Right cardiac atrium (tissue), 5 donors: ENCODE results near the gene EBF3. TPM values are rescaled to one million over a fixed set of nuclear protein-coding genes. Genes with fewer than 3 reads are reported as not detected.
A peak's percentile ranks its signal among the peaks of the same experiment; 100 is the strongest.

ENCODE experiments used
- ATAC-seq, 2 donors: fragments of 200-7000 bp; cut with Tn5 transposase; one replicate each; pipeline versions ENCODE4 v1.8.0 to v1.9.1; 2020; ENCODE audit warnings: moderate library complexity in 2 of 2, mild to moderate bottlenecking in 1 of 2
- DNase-seq, 3 donors: peaks; one replicate each; pipeline ENCODE4 v3.0.0-alpha.2; 2020
- H3K27ac ChIP-seq: one replicate; pipeline ENCODE4 v1.5.1; 2013; ENCODE audit warnings: mild to moderate bottlenecking, low read length, control low read depth, moderate library complexity
- H3K27me3 ChIP-seq: one replicate; pipeline ENCODE4 v1.6.1; 2013; ENCODE audit not compliant: control insufficient read depth, insufficient read depth
- H3K4me1 ChIP-seq: one replicate; pipeline ENCODE4 v1.6.1; 2013; ENCODE audit warnings: low read length; ENCODE audit not compliant: control insufficient read depth, insufficient read depth
- H3K4me3 ChIP-seq: one replicate; pipeline ENCODE4 v1.5.1; 2013; ENCODE audit warnings: low read length, control low read depth
- H3K9me3 ChIP-seq: one replicate; pipeline ENCODE4 v1.6.1; 2013; ENCODE audit warnings: low read length; ENCODE audit not compliant: control insufficient read depth
- WGBS: extraction: QIAGEN DNeasy Blood & Tissue Kit; methylation state at CpG from one replicate; pipeline ENCODE4 v1.1.7; 2013; 5-methylcytosine and 5-hydroxymethylcytosine counted together
- intact Hi-C, 4 donors: fragments of 100-400 bp; cut with DNase I; formaldehyde crosslinking; loops; one replicate each; pipeline versions ENCODE4 v1.11.0 to v1.14.0; 2022 to 2023
- polyA plus RNA-seq: library from polyadenylated mRNA; stranded (reverse); fragments of 200-250 nt; gene quantifications from one replicate; pipeline ENCODE4 v1.2.3, GENCODE V29; 2013
- total RNA-seq, 4 donors: library from RNA; stranded (reverse); fragmentation: NEBNext Ultra II Directional; extraction: Animal tissue kit (Norgen Biotek cat#: 25700); gene quantifications; one replicate each; pipeline ENCODE4 v1.2.1, GENCODE V29; 2021
- donor health status: healthy with polysubstance abuse.
- donor health status: DM: no; HTN: yes; CAD: no.
- donor health status: DM: no; HTN: no; CAD: no.
- donor health status: DM: no; HTN: yes; CAD: no; lungs with severe emphysema.
- donor health status: DM: yes; HTN: yes; CAD: no.

The EBF3 gene
- total and polyA plus RNA-seq, 5 donors, result 4.4 to 9.7 (median 8.5) TPM

DNA sequence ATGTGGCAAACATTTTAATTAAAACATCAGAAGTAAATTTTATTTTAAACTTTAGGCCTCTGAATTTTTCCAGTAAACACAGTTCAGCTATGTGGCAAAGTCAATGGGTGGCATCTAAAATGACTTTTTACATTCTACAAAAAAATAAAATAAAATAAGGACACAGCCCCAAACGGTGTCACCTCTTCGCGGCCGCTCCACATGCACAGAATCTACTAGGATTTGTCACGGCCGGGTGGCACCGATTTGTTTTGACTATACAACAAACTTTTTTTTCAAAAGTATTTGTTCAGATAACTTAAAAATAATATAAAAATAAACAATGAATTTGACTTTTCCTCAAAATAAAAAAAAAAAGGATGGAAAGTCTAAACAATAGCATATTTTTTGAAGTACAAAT lies 127.8 kb downstream of the EBF3 start:
- Histone ChIP-seq H3K9me3 (no peaks in the 10 kb centered on the region), H3K27me3 (no peaks in the 10 kb centered on the region), H3K27ac (no peak overlapping the region), H3K4me1 (peaks cover 2% of the 10 kb centered on the region), H3K4me3 (no peak overlapping the region)
- ATAC-seq (no peak), DNase-seq (no peak)
- WGBS, result 92% methylated on average over 7 of the region's 7 CpGs
- intact Hi-C loops, result no loop called here

DNA sequence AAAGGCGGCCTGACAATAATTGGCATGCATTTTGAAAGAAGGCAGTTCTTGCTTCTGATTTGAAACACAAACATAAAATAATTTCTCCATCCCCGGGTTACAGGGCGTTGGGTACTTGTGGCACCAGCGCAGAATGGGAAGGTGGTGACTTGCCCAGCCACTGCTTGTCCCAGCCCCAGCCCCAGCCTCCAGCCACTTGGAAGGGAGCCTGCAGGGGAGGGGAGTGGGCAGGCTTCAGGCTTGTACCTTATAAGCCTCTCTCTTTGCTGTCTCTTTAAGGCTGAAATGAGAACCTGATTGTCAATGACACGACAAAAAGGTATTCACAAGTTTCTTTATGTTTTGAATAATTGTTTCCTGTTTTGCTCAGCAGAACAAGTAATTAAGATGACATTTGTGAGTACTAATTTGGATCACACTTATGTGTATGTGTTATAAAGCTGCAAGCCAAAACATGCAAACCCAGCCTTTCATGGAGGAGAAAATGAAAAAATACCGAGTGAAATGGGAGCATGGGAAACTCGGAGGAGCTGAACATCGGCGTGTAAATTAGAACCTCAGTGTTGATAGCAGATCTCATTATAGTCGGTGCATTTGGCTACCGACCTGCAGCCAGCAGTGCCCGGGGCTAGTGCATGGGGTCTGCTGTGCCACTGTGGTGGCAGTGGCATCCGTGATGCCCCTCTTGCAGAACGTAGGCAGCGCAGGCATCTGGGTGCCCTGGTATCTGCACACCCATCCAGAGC lies 129.9 kb downstream of the EBF3 start:
- ATAC-seq, result peak in 1 of 2 donors; percentile 33
- 68% methylated on average over 15 of the region's 15 CpGs for WGBS
- H3K4me1 ChIP-seq, result peaks cover 2% of the 10 kb centered on the region

DNA sequence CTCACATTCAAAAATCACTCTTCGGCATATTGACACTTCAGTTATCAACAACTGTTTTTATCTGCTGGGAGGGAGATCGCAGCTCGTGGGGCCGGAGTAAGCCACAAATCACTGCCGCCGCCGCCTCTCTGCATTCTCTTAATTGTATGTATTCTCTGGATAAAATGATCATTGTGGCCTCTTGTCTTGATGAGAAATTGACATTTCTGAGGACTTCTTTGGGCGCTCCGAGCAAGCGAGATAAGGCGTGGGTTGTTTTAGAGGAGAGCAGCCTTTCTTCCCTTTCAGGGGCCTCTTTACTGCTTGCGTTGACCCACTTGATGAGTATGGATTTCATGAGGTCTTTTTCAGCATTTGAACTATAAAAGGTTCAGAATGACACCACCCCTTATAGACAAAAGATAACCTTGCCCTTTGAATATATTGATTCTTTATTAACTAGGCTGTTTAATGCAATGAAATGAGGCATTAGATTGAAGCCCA lies 130.6 kb downstream of the EBF3 start:
- peaks cover 2% of the 10 kb centered on the region for H3K4me1 ChIP-seq
- no peak overlapping the region for H3K4me3 ChIP-seq
- no peaks in the 10 kb centered on the region for H3K27me3 ChIP-seq
- no peaks in the 10 kb centered on the region for H3K9me3 ChIP-seq
- ATAC-seq (no peak), DNase-seq (no peak)
- 79% methylated on average over 12 of the region's 12 CpGs for WGBS
- intact Hi-C loops, result no loop called here
- no peak overlapping the region for H3K27ac ChIP-seq

More for the DNA sequence above, 129.9 kb downstream of the EBF3 start:
- no peaks in the 10 kb centered on the region for H3K9me3 ChIP-seq
- intact Hi-C loops, result no loop called here
- H3K27ac ChIP-seq, result no peak overlapping the region
- peak in 1 of 3 donors; percentile 44 for DNase-seq
- H3K27me3 ChIP-seq, result no peaks in the 10 kb centered on the region
- no peak overlapping the region for H3K4me3 ChIP-seq

DNA sequence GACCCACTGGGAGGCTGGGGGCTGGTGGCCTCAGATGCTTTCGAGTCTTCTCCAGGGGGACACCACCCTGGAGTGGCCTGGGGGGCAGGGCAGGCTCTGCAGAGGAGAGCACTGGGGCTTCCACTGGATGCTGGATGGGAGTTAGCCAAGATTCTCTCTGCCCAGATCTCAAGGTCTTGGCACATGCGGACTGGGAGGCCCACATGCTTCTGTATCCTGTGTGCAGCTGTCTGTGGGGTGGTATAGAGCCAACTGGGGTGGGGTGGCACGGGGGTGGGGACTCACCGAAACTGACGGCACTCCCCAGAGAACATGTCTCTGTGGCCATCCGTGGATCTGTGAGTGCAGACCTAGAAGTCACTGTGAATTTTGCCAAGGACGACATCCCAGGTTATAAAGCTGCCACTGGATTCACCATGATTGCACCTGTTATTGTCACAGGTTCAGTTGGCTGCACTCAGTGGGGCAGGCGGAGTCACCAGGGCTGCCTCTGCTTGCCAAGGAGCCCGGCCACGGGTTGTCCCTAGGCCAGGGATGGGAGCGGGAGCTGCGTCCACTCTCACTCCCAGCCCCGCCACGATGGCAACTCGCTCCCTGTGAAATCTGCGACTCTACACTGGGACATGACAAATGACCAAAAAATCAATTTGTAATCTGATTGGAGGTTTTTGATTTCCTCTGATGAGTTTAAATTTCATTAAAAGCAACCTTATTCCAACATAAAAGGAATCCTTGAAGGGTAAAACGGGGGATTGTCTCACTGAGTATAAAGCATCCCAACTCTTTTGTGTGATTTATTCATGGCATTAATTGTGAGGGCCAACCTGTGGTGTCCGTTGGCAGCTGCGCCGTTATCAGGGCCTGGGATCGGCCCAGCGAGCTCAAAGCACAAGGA lies 131.3 kb downstream of the EBF3 start:
- Histone ChIP-seq H3K4me3 (no peak overlapping the region), H3K4me1 (peaks cover 2% of the 10 kb centered on the region), H3K9me3 (no peaks in the 10 kb centered on the region), H3K27ac (no peak overlapping the region), H3K27me3 (no peaks in the 10 kb centered on the region)
- intact Hi-C loops, result no loop called here
- ATAC-seq (no peak), DNase-seq (peak in 1 of 3 donors; percentile 27)
- 89% methylated on average over 22 of the region's 22 CpGs for WGBS

DNA sequence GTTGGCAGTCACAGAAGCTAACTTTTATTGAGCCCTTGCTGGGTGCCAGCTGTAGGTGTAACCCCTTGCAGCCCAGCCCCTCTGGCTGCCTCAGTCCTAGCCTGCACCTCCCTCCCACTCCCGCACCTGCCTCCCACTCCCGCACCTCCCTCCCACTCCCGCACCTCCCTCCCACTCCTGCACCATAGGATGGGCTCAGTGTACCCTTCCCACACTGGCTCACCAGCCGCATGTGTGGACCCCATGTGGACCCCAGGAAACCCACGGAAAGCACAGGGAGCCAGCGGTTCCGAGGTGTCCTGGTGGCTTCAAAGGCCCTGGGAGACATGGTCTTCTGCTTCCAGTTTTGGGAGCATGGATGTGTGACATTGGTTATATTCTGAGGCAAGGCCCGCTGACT lies 132.9 kb downstream of the EBF3 start:
- Histone ChIP-seq H3K9me3 (no peaks in the 10 kb centered on the region), H3K4me3 (no peak overlapping the region), H3K4me1 (peaks cover 2% of the 10 kb centered on the region), H3K27ac (no peak overlapping the region), H3K27me3 (no peaks in the 10 kb centered on the region)
- DNase-seq, result peak in 1 of 3 donors; percentile 36
- ATAC-seq, result peak in 1 of 2 donors; percentile 20
- intact Hi-C loops, result no loop called here
- WGBS, result 97% methylated on average over 8 of the region's 8 CpGs

DNA sequence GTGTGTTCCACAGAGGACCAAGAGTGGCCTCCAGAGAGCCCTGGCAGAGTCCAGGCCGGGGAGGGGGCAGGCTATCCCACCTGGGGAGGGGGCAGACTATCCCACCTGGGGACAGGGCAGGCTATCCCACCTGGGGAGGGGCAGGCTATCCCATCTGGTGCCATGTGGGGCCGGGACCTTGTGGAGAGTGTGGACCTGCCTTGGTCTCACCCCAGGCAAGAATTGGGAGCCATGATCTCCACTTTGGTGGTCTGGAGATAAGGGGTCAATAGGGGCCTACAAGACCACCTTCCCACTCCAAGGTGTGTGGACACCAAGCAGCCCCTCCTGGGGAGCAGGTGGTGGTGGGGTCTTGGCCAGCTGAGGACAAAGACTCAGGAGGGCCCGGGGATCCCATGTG lies 138.2 kb downstream of the EBF3 start:
- Histone ChIP-seq H3K27ac (no peak overlapping the region), H3K9me3 (no peaks in the 10 kb centered on the region), H3K4me3 (no peak overlapping the region), H3K4me1 (no peaks in the 10 kb centered on the region), H3K27me3 (no peaks in the 10 kb centered on the region)
- no peak for DNase-seq
- 96% methylated on average over 3 of the region's 3 CpGs for WGBS
- ATAC-seq, result no peak
- intact Hi-C loops, result no loop called here

DNA sequence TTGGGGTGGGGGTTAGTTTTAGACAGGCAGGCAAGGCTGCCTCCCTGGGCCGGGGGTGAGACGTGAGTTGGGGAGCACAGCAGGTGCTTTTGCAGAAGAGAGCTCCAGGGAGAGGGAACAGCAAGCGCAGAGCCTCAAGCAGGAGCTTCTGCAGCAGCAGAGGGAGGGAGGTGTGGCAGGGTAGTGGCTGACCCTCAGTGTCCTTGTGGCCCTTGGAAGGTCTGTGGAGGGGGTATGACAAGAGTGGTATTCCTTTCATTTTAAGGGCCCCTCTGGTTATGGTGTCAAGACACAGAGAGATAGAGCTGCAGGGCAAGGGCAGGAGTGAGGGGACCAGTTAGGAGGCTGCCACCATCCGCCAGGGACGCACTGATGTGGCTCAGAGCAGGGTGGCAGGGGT lies 138.9 kb downstream of the EBF3 start:
- 94% methylated on average over 5 of the region's 5 CpGs for WGBS
- no peak overlapping the region for H3K4me3 ChIP-seq
- intact Hi-C loops, result no loop called here
- H3K9me3 ChIP-seq, result no peaks in the 10 kb centered on the region
- H3K27me3 ChIP-seq, result no peaks in the 10 kb centered on the region
- ATAC-seq (no peak), DNase-seq (no peak)
- no peaks in the 10 kb centered on the region for H3K4me1 ChIP-seq
- no peak overlapping the region for H3K27ac ChIP-seq

DNA sequence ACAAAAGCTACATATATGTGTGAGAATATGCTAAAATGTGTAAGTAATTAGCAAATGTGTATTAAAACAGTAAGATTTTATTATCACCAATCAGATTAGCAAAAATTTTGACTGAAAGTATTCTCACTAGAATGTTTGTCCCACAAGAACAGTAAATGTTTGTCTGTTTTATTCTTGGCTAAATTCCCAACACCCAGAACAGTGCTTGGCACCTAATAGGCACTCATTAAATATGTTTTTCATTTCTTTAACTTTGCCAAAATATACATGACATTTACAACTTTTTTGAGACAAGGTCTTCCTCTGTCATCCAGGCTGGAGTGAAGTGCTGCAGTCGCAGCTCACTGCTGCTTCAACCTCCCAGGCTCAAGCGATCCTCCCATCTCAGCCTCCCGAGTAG lies 143.6 kb downstream of the EBF3 start:
- no peak overlapping the region for H3K4me3 ChIP-seq
- WGBS, result 91% methylated on average over 3 of the region's 3 CpGs
- no peaks in the 10 kb centered on the region for H3K9me3 ChIP-seq
- no peak for ATAC-seq
- DNase-seq, result no peak
- H3K27me3 ChIP-seq, result no peaks in the 10 kb centered on the region
- H3K4me1 ChIP-seq, result no peaks in the 10 kb centered on the region
- no peak overlapping the region for H3K27ac ChIP-seq
- intact Hi-C loops, result no loop called here

DNA sequence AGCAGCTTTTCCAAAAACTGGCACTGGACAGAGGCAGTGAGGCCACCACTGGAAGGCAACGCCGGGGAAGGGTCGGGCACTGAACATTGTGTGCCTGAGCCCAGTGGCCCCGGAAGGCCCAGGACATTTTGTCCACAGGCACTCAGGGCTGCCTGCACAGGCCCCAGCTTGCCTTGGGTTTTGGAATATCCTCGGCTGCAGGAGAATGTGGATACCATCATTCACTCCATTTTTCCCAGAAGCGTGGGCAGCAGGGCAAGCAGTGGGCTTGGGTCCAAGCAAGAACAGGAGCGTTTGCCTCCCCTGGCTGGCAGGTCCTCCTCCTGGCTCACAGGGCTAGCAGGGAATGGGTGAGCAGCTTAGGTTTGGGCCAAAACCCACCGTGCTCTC lies 147.4 kb downstream of the EBF3 start:
- ATAC-seq (no peak), DNase-seq (no peak)
- Histone ChIP-seq H3K27me3 (no peaks in the 10 kb centered on the region), H3K4me3 (no peak overlapping the region), H3K4me1 (no peaks in the 10 kb centered on the region), H3K27ac (no peak overlapping the region), H3K9me3 (no peaks in the 10 kb centered on the region)
- intact Hi-C loops, result no loop called here
- WGBS, result 91% methylated on average over 8 of the region's 8 CpGs

DNA sequence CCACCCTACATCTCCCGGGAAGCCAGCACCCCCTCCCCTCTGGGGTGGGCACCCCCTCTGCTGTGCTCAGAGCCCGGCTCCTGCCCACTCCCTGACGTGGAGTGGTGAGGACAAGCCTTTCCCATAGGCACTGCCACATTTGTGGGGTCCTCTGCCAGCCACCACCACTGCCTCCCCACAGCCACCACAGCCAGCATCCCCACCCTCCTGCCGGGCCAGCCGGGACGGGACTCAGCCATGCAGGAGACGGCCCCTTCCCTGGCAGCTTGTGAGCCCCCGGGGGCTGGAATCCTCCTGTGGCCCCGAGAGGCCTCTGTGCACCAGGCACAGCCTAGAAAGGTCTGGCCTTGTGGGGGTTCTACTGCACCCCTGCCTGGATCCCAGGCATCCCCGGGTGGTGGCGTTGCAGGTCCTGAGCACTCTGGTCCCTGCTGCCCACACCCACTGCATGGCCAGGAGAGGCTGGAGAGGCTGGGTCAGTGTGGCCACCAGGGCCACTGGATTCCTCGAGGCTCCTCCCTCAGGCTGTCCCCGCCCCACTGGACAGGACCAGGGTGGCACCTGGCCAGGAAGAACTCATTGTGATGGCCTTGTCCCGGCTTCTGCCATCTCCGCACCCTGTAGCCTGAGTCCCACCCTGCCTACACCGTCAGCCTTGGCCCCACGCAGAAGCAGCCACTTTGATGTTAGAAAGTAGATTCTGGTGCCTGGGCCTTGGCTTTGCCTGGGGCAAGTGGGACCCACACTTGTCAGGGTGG lies 148.0 kb downstream of the EBF3 start:
- Histone ChIP-seq H3K4me3 (no peak overlapping the region), H3K9me3 (no peaks in the 10 kb centered on the region), H3K27me3 (no peaks in the 10 kb centered on the region), H3K27ac (no peak overlapping the region), H3K4me1 (no peaks in the 10 kb centered on the region)
- WGBS, result 86% methylated on average over 17 of the region's 17 CpGs
- intact Hi-C loops, result no loop called here
- ATAC-seq (peak in 1 of 2 donors; percentile 31), DNase-seq (no peak)
